CD4-positive, alpha-beta T cell (primary cell): ENCODE data around the gene RUVBL2. TPM values are rescaled to one million over a fixed set of nuclear protein-coding genes. Genes with fewer than 3 reads are reported as not detected.

ENCODE experiments used
- ATAC-seq: fragments of 200-7000 bp; cut with Tn5 transposase; one replicate; pipeline ENCODE4 v1.10.0; 2022; ENCODE audit warnings: mild to moderate bottlenecking; ENCODE audit not compliant: poor library complexity
- CTCF ChIA-PET: fragments of 350-600 bp; sonication (Branson Sonifier 250); formaldehyde crosslinking; loops from one replicate; lab custom pipeline; 2021; ENCODE audit warnings: antibody characterized with exemption, inconsistent platforms; lab: Charles Lee
- POLR2A ChIA-PET: fragments of 350-600 bp; sonication (Branson Sonifier 250); formaldehyde crosslinking; loops from one replicate; lab custom pipeline; 2021; ENCODE audit warnings: antibody characterized with exemption, inconsistent platforms; lab: Charles Lee
- DNase-seq, 14 experiments: peaks; one replicate each; pipeline ENCODE4 v3.0.0-alpha.2; 2013 to 2020; ENCODE audit warnings: mixed read lengths in 2 of 14
- H3K27ac ChIP-seq, 2 donors: one replicate each; pipeline versions ENCODE4 v1.5.1 to v1.7.0; 2013; ENCODE audit warnings: low read length in 2 of 2, low read depth in 1 of 2, mild to moderate bottlenecking in 1 of 2
- H3K27me3 ChIP-seq, 2 experiments: 1 replicate in 1 of 2; 2 replicates in 1 of 2; pipeline versions ENCODE4 v1.6.1 to v1.7.0; 2013; ENCODE audit warnings: low read length in 2 of 2, control low read depth in 1 of 2, mild to moderate bottlenecking in 1 of 2, moderate library complexity in 1 of 2; ENCODE audit not compliant: insufficient read depth in 2 of 2, control insufficient read depth in 1 of 2
- H3K36me3 ChIP-seq: one replicate; pipeline ENCODE4 v1.6.1; 2013; ENCODE audit warnings: low read length, control low read depth; ENCODE audit not compliant: insufficient read depth
- H3K4me1 ChIP-seq: one replicate; pipeline ENCODE4 v1.6.1; 2013; ENCODE audit warnings: low read length, control low read depth; ENCODE audit not compliant: insufficient read depth
- H3K4me3 ChIP-seq: one replicate; pipeline ENCODE4 v1.5.1; 2013; ENCODE audit warnings: mild to moderate bottlenecking, low read length, moderate library complexity
- H3K9me3 ChIP-seq, 2 experiments: 1 replicate in 1 of 2; 2 replicates in 1 of 2; pipeline versions ENCODE4 v1.6.1 to v1.7.0; 2013; ENCODE audit warnings: low read length in 2 of 2, mild to moderate bottlenecking in 2 of 2, control low read depth in 1 of 2, moderate library complexity in 1 of 2; ENCODE audit not compliant: control insufficient read depth in 1 of 2, insufficient read depth in 1 of 2
- H3K27ac Mint-ChIP-seq: one replicate; pipeline ENCODE4 v1.8.0; 2020; ENCODE audit warnings: mixed read lengths
- H3K27me3 Mint-ChIP-seq: one replicate; pipeline ENCODE4 v1.8.0; 2021; ENCODE audit warnings: mixed read lengths
- H3K36me3 Mint-ChIP-seq: one replicate; pipeline ENCODE4 v1.8.0; 2021; ENCODE audit warnings: low read depth, mixed read lengths
- H3K4me1 Mint-ChIP-seq: one replicate; pipeline ENCODE4 v1.8.0; 2021; ENCODE audit warnings: low read depth, mixed read lengths
- H3K4me3 Mint-ChIP-seq: one replicate; pipeline ENCODE4 v1.8.0; 2020; ENCODE audit warnings: mild to moderate bottlenecking, mixed read lengths
- H3K9me3 Mint-ChIP-seq: one replicate; pipeline ENCODE4 v1.8.0; 2020; ENCODE audit warnings: mixed read lengths
- CTCF ChIP-seq: fragments of 200-600 bp; IDR thresholded peaks from one replicate; pipeline ENCODE4 v1.8.0; 2022; ENCODE audit warnings: antibody characterized with exemption, mild to moderate bottlenecking
- intact Hi-C, 2 experiments: fragments of 100-400 bp; cut with DNase I in 1 of 2; cut with micrococcal nuclease in 1 of 2; formaldehyde crosslinking; loops; one replicate each; pipeline versions ENCODE4 v1.15.1 to v1.9.0; 2023 to 2025; cut with DNase I, micrococcal nuclease
- total RNA-seq, 174 experiments: library from RNA in 2 of 174; stranded (reverse) in 2 of 174; gene quantifications; one replicate each; pipeline ENCODE4 v1.2.3 and lab custom pipeline; 2021 to 2026

RUVBL2 gene
- total RNA-seq, 2 experiments from 2014 or later: 10.7 to 12.3 TPM

- CTCF ChIA-PET: no interaction called here
- H3K4me3 Mint-ChIP-seq: peak overlapping the region; percentile 18
- peaks cover 16% of the 10 kb centered on the region for H3K36me3 ChIP-seq
These were observed 3.3 kb upstream of the RUVBL2 start for GRCh38 chr19:48990400-48990799.

GRCh38 chr19:48991011-48991609 is 2.6 kb upstream of the RUVBL2 start:
- CTCF ChIA-PET: no interaction called here
- Mint-ChIP-seq H3K9me3 (no peaks in the 10 kb centered on the region), H3K36me3 (peaks cover 47% of the 10 kb centered on the region), H3K4me3 (no peak overlapping the region), H3K27ac (no peak overlapping the region), H3K27me3 (no peaks in the 10 kb centered on the region), H3K4me1 (peaks cover 35% of the 10 kb centered on the region)
- H3K27ac ChIP-seq: no peak overlapping the region
- H3K4me1 ChIP-seq: peaks cover 43% of the 10 kb centered on the region
- ATAC-seq: no peak
- H3K4me3 ChIP-seq: no peak overlapping the region
- TF ChIP-seq CTCF: no peak
- intact Hi-C loops: loop anchor here (5.0 to 10.0 kb wide), 6 partner anchors 136 to 626 kb away; partner anchors contain the start of genes IZUMO1 (in 1 of the 2), SLC17A7 (in 1 of the 2), SYNGR4 (in 1 of the 2) and TMEM143 (in 1 of the 2)
- POLR2A ChIA-PET: no interaction called here
- peaks cover 11% of the 10 kb centered on the region for H3K36me3 ChIP-seq
- no peaks in the 10 kb centered on the region for H3K27me3 ChIP-seq
- no peaks in the 10 kb centered on the region for H3K9me3 ChIP-seq
- peak in 1 of 14 experiments; percentile 37 for DNase-seq

More at GRCh38 chr19:48990400-48990799, 3.3 kb upstream of the RUVBL2 start:
- H3K27ac ChIP-seq: no peak overlapping the region
- H3K36me3 Mint-ChIP-seq: peaks cover 48% of the 10 kb centered on the region
- H3K4me1 ChIP-seq: peaks cover 41% of the 10 kb centered on the region
- POLR2A ChIA-PET: no interaction called here
- H3K27me3 Mint-ChIP-seq: no peaks in the 10 kb centered on the region
- DNase-seq (no peak), ATAC-seq (no peak)
- no peaks in the 10 kb centered on the region for H3K9me3 Mint-ChIP-seq
- H3K4me3 ChIP-seq: no peak overlapping the region
- no peaks in the 10 kb centered on the region for H3K9me3 ChIP-seq
- H3K4me1 Mint-ChIP-seq: peaks cover 35% of the 10 kb centered on the region
- no peak overlapping the region for H3K27ac Mint-ChIP-seq
- H3K27me3 ChIP-seq: no peaks in the 10 kb centered on the region
- no peak for TF ChIP-seq CTCF
- intact Hi-C loops: loop anchor here (5.0 to 10.0 kb wide), 6 partner anchors 137 to 626 kb away; partner anchors contain the start of genes IZUMO1 (in 1 of the 2), SLC17A7 (in 1 of the 2), SYNGR4 (in 1 of the 2) and TMEM143 (in 1 of the 2)

- no peaks in the 10 kb centered on the region for H3K27me3 ChIP-seq
- H3K36me3 ChIP-seq: peaks cover 10% of the 10 kb centered on the region
- intact Hi-C loops: loop anchor here (2.0 to 10.0 kb wide), 9 partner anchors 27 to 627 kb away; partner anchors contain the start of genes CYTH2 (in 1 of the 2), DHDH (in 1 of the 2), IZUMO1 (in 1 of the 2) and SLC17A7 (in 1 of the 2)
- H3K27ac ChIP-seq: peak overlapping the region in 1 of 2 donors; percentile 41
- Mint-ChIP-seq H3K4me3 (peak overlapping the region; percentile 92), H3K27ac (peak overlapping the region; percentile 90), H3K36me3 (peaks cover 39% of the 10 kb centered on the region), H3K4me1 (peaks cover 38% of the 10 kb centered on the region), H3K27me3 (no peaks in the 10 kb centered on the region), H3K9me3 (no peaks in the 10 kb centered on the region)
- H3K9me3 ChIP-seq: no peaks in the 10 kb centered on the region
- ChIA-PET CTCF (interaction anchor here (0.5 to 2.4 kb wide), 4 partner anchors 21 to 106 kb away, joined by 3 to 15 read pairs (median 9); no protein-coding TSS in a partner anchor), POLR2A (interaction anchor here (0.8 to 3.3 kb wide), 4 partner anchors 25 to 346 kb away, joined by 4 to 41 read pairs (median 12); partner anchors contain the start of genes CA11, FTL, LIN7B and NUCB1)
- H3K4me3 ChIP-seq: peak overlapping the region; percentile 84
- no peak for TF ChIP-seq CTCF
- no peak for ATAC-seq
- H3K4me1 ChIP-seq: peaks cover 43% of the 10 kb centered on the region
- peak in 2 of 14 experiments; percentile 62 to 65 for DNase-seq
These were observed 1.7 kb upstream of the RUVBL2 start for GRCh38 chr19:48991873-48992580.
